Measurements from ENCODE around the gene ZNF646. TPM values are rescaled to one million over a fixed set of nuclear protein-coding genes. Genes with fewer than 3 reads are reported as not detected.

Gene ZNF646
- total and polyA plus RNA-seq, 7 experiments from 2014 or later, result 3.9 to 49.1 (median 23.9) TPM

- H3K36me3 Mint-ChIP-seq, result peaks cover 0 to 27% (median 10%) of the 10 kb centered on the region in 5 donors
- intact Hi-C loops (cut with micrococcal nuclease), result no loop called here
- no peaks in the 10 kb centered on the region for H3K27me3 Mint-ChIP-seq
- peak overlapping the region in 1 of 10 donors; percentile 53 for H3K4me3 Mint-ChIP-seq
- no peaks in the 10 kb centered on the region for H3K9me3 ChIP-seq (ENCODE audit: control insufficient read depth in 2 of 3, low read length in 3 of 3)
- no peaks in the 10 kb centered on the region for H3K9me3 Mint-ChIP-seq
- peaks cover 0 to 92% (median 15%) of the 10 kb centered on the region in 3 experiments for H3K36me3 ChIP-seq (ENCODE audit: control insufficient read depth in 2 of 3, insufficient read depth in 3 of 3, low read length in 3 of 3)
- ATAC-seq (no peak), DNase-seq (no peak)
- ChIA-PET POLR2A (no interaction called here), CTCF (no interaction called here)
- peaks cover 8 to 39% (median 20%) of the 10 kb centered on the region in 7 donors for H3K4me1 Mint-ChIP-seq
- H3K27ac Mint-ChIP-seq, result peak overlapping the region in 4 of 9 donors; percentile 43 to 74 (median 56)
- no peak overlapping the region for H3K27ac ChIP-seq (ENCODE audit: low read depth, low read length)
- H3K4me3 ChIP-seq (ENCODE audit: low read length), result no peak overlapping the region
- no peaks in the 10 kb centered on the region for H3K4me1 ChIP-seq (ENCODE audit: control insufficient read depth in 2 of 2, insufficient read depth in 2 of 2, low read length in 2 of 2)
- no peaks in the 10 kb centered on the region for H3K27me3 ChIP-seq (ENCODE audit: control insufficient read depth in 2 of 2, insufficient read depth in 2 of 2, low read length in 2 of 2)
Measured at GRCh38 chr16:31082368-31083045, 8.3 kb downstream of the ZNF646 start.

- Histone ChIP-seq H3K4me1 (ENCODE audit: control insufficient read depth in 2 of 2, insufficient read depth in 2 of 2, low read length in 2 of 2) (no peaks in the 10 kb centered on the region), H3K9me3 (ENCODE audit: control insufficient read depth in 2 of 3, low read length in 3 of 3) (no peaks in the 10 kb centered on the region), H3K4me3 (ENCODE audit: low read length) (no peak overlapping the region), H3K27me3 (ENCODE audit: control insufficient read depth in 2 of 2, insufficient read depth in 2 of 2, low read length in 2 of 2) (no peaks in the 10 kb centered on the region), H3K36me3 (ENCODE audit: control insufficient read depth in 2 of 3, insufficient read depth in 3 of 3, low read length in 3 of 3) (peaks cover 0 to 89% (median 9%) of the 10 kb centered on the region in 3 experiments), H3K27ac (ENCODE audit: low read depth, low read length) (no peak overlapping the region)
- no peak for DNase-seq
- no peaks in the 10 kb centered on the region for H3K9me3 Mint-ChIP-seq
- POLR2A ChIA-PET, result interaction anchor here (2.2 kb wide), 1 partner anchor 9 kb away, joined by 7 read pairs; the partner anchor contains the start of genes ZNF646 and ZNF668
- no peak overlapping the region for H3K4me3 Mint-ChIP-seq
- H3K36me3 Mint-ChIP-seq, result peaks cover 0 to 21% (median 4%) of the 10 kb centered on the region in 5 donors
- no peak for ATAC-seq
- intact Hi-C loops (cut with micrococcal nuclease), result no loop called here
- H3K27me3 Mint-ChIP-seq, result no peaks in the 10 kb centered on the region
- H3K27ac Mint-ChIP-seq, result peak overlapping the region in 1 of 9 donors; percentile 21
- peaks cover 7 to 33% (median 20%) of the 10 kb centered on the region in 7 donors for H3K4me1 Mint-ChIP-seq
- CTCF ChIA-PET, result no interaction called here
Measured at GRCh38 chr16:31083081-31083480, 8.9 kb downstream of the ZNF646 start.

GRCh38 chr16:31083556-31083955, 9.3 kb downstream of the ZNF646 start:
- H3K36me3 ChIP-seq (ENCODE audit: control insufficient read depth in 2 of 3, insufficient read depth in 3 of 3, low read length in 3 of 3), result peaks cover 0 to 89% (median 4%) of the 10 kb centered on the region in 3 experiments
- no peak overlapping the region for H3K4me3 ChIP-seq (ENCODE audit: low read length)
- no peaks in the 10 kb centered on the region for H3K27me3 ChIP-seq (ENCODE audit: control insufficient read depth in 2 of 2, insufficient read depth in 2 of 2, low read length in 2 of 2)
- H3K4me1 ChIP-seq (ENCODE audit: control insufficient read depth in 2 of 2, insufficient read depth in 2 of 2, low read length in 2 of 2), result no peaks in the 10 kb centered on the region
- Mint-ChIP-seq H3K27me3 (no peaks in the 10 kb centered on the region), H3K9me3 (no peaks in the 10 kb centered on the region), H3K27ac (peak overlapping the region in 3 of 9 donors; percentile 21 to 76 (median 25)), H3K36me3 (peaks cover 0 to 17% (median 3%) of the 10 kb centered on the region in 5 donors), H3K4me3 (no peak overlapping the region), H3K4me1 (peaks cover 6 to 28% (median 19%) of the 10 kb centered on the region in 7 donors)
- ChIA-PET CTCF (no interaction called here), POLR2A (interaction anchor here (2.2 kb wide), 1 partner anchor 10 kb away, joined by 7 read pairs; the partner anchor contains the start of genes ZNF646 and ZNF668)
- DNase-seq (no peak), ATAC-seq (no peak)
- no peak overlapping the region for H3K27ac ChIP-seq (ENCODE audit: low read depth, low read length)
- no peaks in the 10 kb centered on the region for H3K9me3 ChIP-seq (ENCODE audit: control insufficient read depth in 2 of 3, low read length in 3 of 3)
- intact Hi-C loops (cut with micrococcal nuclease), result no loop called here

- Mint-ChIP-seq H3K9me3 (no peaks in the 10 kb centered on the region), H3K36me3 (peaks cover 0 to 14% (median 3%) of the 10 kb centered on the region in 5 donors), H3K4me1 (peaks cover 6 to 24% (median 16%) of the 10 kb centered on the region in 7 donors), H3K4me3 (no peak overlapping the region), H3K27me3 (no peaks in the 10 kb centered on the region), H3K27ac (peak overlapping the region in 2 of 9 donors; percentile 25 to 76)
- intact Hi-C loops (cut with micrococcal nuclease), result no loop called here
- no peak overlapping the region for H3K27ac ChIP-seq (ENCODE audit: low read depth, low read length)
- peaks cover 0 to 88% (median under 1%) of the 10 kb centered on the region in 3 experiments for H3K36me3 ChIP-seq (ENCODE audit: control insufficient read depth in 2 of 3, insufficient read depth in 3 of 3, low read length in 3 of 3)
- DNase-seq, result no peak
- ChIA-PET POLR2A (interaction anchor here (0.5 to 2.2 kb wide), 2 partner anchors 10 to 35 kb away, joined by 5 to 7 read pairs; partner anchors contain the start of genes ZNF646 and ZNF668), CTCF (interaction anchor here (1.1 kb wide), 1 partner anchor 59 kb away, joined by 4 read pairs; no protein-coding TSS in a partner anchor)
- H3K27me3 ChIP-seq (ENCODE audit: control insufficient read depth in 2 of 2, insufficient read depth in 2 of 2, low read length in 2 of 2), result no peaks in the 10 kb centered on the region
- no peaks in the 10 kb centered on the region for H3K9me3 ChIP-seq (ENCODE audit: control insufficient read depth in 2 of 3, low read length in 3 of 3)
- no peaks in the 10 kb centered on the region for H3K4me1 ChIP-seq (ENCODE audit: control insufficient read depth in 2 of 2, insufficient read depth in 2 of 2, low read length in 2 of 2)
- H3K4me3 ChIP-seq (ENCODE audit: low read length), result no peak overlapping the region
- no peak for ATAC-seq
Measured at GRCh38 chr16:31083981-31084380, 9.8 kb downstream of the ZNF646 start.

GRCh38 chr16:31084584-31085302, 10.5 kb downstream of the ZNF646 start:
- no peak for ATAC-seq
- no peak overlapping the region for H3K4me3 ChIP-seq (ENCODE audit: low read length)
- H3K9me3 ChIP-seq (ENCODE audit: control insufficient read depth in 2 of 3, low read length in 3 of 3), result no peaks in the 10 kb centered on the region
- Mint-ChIP-seq H3K4me3 (no peak overlapping the region), H3K27me3 (no peaks in the 10 kb centered on the region), H3K4me1 (peaks cover 5 to 21% (median 15%) of the 10 kb centered on the region in 7 donors), H3K9me3 (no peaks in the 10 kb centered on the region), H3K36me3 (peaks cover 0 to 13% (median 3%) of the 10 kb centered on the region in 5 donors), H3K27ac (no peak overlapping the region)
- POLR2A ChIA-PET, result interaction anchor here (0.5 to 2.2 kb wide), 2 partner anchors 11 to 35 kb away, joined by 5 to 7 read pairs; partner anchors contain the start of genes ZNF646 and ZNF668
- H3K4me1 ChIP-seq (ENCODE audit: control insufficient read depth in 2 of 2, insufficient read depth in 2 of 2, low read length in 2 of 2), result no peaks in the 10 kb centered on the region
- no peaks in the 10 kb centered on the region for H3K27me3 ChIP-seq (ENCODE audit: control insufficient read depth in 2 of 2, insufficient read depth in 2 of 2, low read length in 2 of 2)
- peaks cover 0 to 81% (median 0%) of the 10 kb centered on the region in 3 experiments for H3K36me3 ChIP-seq (ENCODE audit: control insufficient read depth in 2 of 3, insufficient read depth in 3 of 3, low read length in 3 of 3)
- CTCF ChIA-PET, result interaction anchor here (1.1 kb wide), 1 partner anchor 58 kb away, joined by 4 read pairs; no protein-coding TSS in a partner anchor
- no peak overlapping the region for H3K27ac ChIP-seq (ENCODE audit: low read depth, low read length)
- intact Hi-C loops (cut with micrococcal nuclease), result no loop called here
- DNase-seq, result no peak

GRCh38 chr16:31085411-31085810, 11.2 kb downstream of the ZNF646 start:
- ATAC-seq (no peak), DNase-seq (no peak)
- H3K9me3 ChIP-seq (ENCODE audit: control insufficient read depth in 2 of 3, low read length in 3 of 3), result no peaks in the 10 kb centered on the region
- Mint-ChIP-seq H3K9me3 (no peaks in the 10 kb centered on the region), H3K4me3 (no peak overlapping the region), H3K4me1 (peaks cover 5 to 19% (median 13%) of the 10 kb centered on the region in 7 donors), H3K27me3 (no peaks in the 10 kb centered on the region), H3K36me3 (peaks cover 0 to 13% (median 3%) of the 10 kb centered on the region in 5 donors), H3K27ac (peak overlapping the region in 2 of 9 donors; percentile 16 to 20)
- peaks cover 0 to 80% (median 0%) of the 10 kb centered on the region in 3 experiments for H3K36me3 ChIP-seq (ENCODE audit: control insufficient read depth in 2 of 3, insufficient read depth in 3 of 3, low read length in 3 of 3)
- H3K27ac ChIP-seq (ENCODE audit: low read depth, low read length), result no peak overlapping the region
- H3K4me1 ChIP-seq (ENCODE audit: control insufficient read depth in 2 of 2, insufficient read depth in 2 of 2, low read length in 2 of 2), result no peaks in the 10 kb centered on the region
- H3K27me3 ChIP-seq (ENCODE audit: control insufficient read depth in 2 of 2, insufficient read depth in 2 of 2, low read length in 2 of 2), result no peaks in the 10 kb centered on the region
- ChIA-PET CTCF (interaction anchor here (1.1 kb wide), 1 partner anchor 57 kb away, joined by 4 read pairs; no protein-coding TSS in a partner anchor), POLR2A (interaction anchor here (1.1 to 2.2 kb wide), 2 partner anchors 11 to 12 kb away, joined by 4 to 7 read pairs; partner anchors contain the start of genes ZNF646 and ZNF668)
- intact Hi-C loops (cut with micrococcal nuclease), result no loop called here
- no peak overlapping the region for H3K4me3 ChIP-seq (ENCODE audit: low read length)
